Measurements from ENCODE around the gene USP53.

USP53 gene

DNA sequence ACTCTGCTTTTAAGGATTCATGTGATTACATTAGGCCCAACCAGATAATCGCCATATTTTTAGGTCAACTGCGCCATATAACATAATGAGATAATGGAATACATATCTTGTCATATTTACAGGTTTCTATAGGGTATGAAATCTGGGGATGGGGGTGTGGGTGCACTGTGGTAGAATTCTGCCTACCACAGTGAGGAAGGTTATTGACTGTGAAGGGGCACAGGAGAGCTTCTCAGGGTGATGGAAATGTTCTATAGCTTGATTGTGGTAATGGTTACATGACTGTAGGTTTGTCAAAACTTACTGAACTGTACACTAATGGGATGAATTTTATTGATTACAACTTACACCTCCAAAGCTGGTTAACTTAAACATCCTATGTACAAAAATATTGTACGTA is 15.9 kb downstream of the USP53 start:
- Histone ChIP-seq H3K27ac (no peak overlapping the region), H3K27me3 (no peaks in the 10 kb centered on the region)

DNA sequence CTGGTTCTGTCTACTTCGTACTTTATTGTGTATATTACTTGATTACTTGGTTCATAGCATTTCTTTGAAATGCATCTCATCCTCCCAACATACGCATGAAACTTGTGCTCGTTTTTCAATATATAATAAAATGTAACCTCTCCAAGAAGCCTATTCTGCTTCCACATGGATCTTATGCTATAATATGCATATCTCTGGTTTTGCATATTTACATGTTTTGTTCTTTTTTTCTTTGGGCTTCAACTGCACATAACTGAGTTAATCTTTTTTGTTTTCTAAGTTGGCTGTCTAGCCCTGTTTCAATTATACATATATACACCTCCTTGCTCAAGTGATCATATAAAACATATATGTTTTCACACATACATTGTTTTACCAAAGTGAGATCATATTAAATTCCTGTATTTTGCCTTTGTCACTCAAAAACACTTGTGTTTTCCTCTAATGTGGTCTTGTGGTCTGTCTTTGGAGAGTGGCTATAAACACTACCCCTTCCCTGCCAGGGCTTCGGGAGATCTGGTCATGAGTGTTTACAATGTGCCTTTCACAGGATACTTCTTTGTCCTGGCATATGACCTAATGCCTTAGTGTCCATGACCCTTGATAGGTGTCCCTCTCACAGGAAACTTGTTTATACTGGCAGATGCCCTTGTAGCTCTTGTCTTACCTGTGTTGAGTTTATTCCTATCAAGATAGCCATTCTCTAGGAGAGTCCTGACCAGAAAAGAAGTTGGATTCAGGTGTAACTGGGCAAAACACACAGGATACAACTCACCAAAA is 17.6 kb downstream of the USP53 start:
- Histone ChIP-seq H3K27me3 (no peaks in the 10 kb centered on the region), H3K27ac (no peak overlapping the region), H3K4me3 (ENCODE audit: low read depth in 1 of 2, low read length in 1 of 2) (no peak overlapping the region), H3K4me1 (ENCODE audit: control insufficient read depth in 1 of 2, insufficient read depth in 1 of 2, low read depth in 1 of 2, low read length in 1 of 2) (no peaks in the 10 kb centered on the region), H3K9me3 (no peaks in the 10 kb centered on the region), H3K36me3 (no peaks in the 10 kb centered on the region)
- TF ChIP-seq, protein P1, sequence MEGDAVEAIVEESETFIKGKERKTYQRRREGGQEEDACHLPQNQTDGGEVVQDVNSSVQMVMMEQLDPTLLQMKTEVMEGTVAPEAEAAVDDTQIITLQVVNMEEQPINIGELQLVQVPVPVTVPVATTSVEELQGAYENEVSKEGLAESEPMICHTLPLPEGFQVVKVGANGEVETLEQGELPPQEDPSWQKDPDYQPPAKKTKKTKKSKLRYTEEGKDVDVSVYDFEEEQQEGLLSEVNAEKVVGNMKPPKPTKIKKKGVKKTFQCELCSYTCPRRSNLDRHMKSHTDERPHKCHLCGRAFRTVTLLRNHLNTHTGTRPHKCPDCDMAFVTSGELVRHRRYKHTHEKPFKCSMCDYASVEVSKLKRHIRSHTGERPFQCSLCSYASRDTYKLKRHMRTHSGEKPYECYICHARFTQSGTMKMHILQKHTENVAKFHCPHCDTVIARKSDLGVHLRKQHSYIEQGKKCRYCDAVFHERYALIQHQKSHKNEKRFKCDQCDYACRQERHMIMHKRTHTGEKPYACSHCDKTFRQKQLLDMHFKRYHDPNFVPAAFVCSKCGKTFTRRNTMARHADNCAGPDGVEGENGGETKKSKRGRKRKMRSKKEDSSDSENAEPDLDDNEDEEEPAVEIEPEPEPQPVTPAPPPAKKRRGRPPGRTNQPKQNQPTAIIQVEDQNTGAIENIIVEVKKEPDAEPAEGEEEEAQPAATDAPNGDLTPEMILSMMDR (IDR thresholded peaks at IDR 0.05), result no peak

More for the DNA sequence above, 15.9 kb downstream of the USP53 start:
- Histone ChIP-seq H3K36me3 (no peaks in the 10 kb centered on the region), H3K4me3 (ENCODE audit: low read depth in 1 of 2, low read length in 1 of 2) (no peak overlapping the region), H3K9me3 (no peaks in the 10 kb centered on the region), H3K4me1 (ENCODE audit: control insufficient read depth in 1 of 2, insufficient read depth in 1 of 2, low read depth in 1 of 2, low read length in 1 of 2) (no peaks in the 10 kb centered on the region)
- TF ChIP-seq, protein P1 (IDR thresholded peaks at IDR 0.05), result no peak

DNA sequence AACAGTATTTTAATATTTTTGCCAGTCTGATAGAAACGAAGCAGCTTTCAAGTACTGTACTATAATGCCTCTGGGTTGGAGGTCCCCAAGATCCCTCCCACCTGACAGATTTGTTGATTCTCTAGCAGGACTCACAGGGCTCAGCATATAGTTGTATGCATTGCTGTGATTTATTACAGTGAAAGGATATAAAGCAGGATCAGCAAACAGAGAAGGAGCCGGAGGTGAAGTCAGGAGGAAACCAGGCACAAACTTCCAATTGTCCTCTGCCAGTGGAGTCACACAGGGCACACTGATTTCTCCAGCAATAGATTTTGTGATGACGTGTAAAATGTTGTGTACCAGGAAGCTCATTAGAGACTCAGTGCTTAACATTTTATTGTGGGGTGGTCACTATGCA is 19.0 kb downstream of the USP53 start:
- Histone ChIP-seq H3K4me1 (ENCODE audit: control insufficient read depth in 1 of 2, insufficient read depth in 1 of 2, low read depth in 1 of 2, low read length in 1 of 2) (no peaks in the 10 kb centered on the region), H3K27ac (no peak overlapping the region), H3K4me3 (ENCODE audit: low read depth in 1 of 2, low read length in 1 of 2) (no peak overlapping the region), H3K36me3 (no peaks in the 10 kb centered on the region), H3K27me3 (no peaks in the 10 kb centered on the region), H3K9me3 (no peaks in the 10 kb centered on the region)
- TF ChIP-seq, protein P1 (IDR thresholded peaks at IDR 0.05), result no peak

DNA sequence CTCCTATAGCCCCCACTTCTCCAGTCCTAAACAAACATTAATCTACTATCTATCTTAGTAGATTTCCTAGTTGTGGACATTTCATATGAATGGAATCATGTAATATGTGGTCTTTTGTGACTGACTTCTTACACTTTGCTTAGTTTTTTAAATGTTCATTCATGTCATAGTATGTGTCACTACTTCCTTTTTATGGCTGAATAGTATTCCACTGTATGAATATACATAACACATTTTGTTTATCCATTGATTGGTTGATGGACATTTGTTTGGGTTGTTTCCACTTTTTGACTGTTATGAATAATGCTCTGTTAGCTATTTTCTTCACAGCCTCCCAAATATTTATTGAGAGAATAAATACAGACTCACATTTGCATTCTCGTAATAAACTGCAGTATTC is 19.8 kb downstream of the USP53 start:
- TF ChIP-seq, protein P1 (IDR thresholded peaks at IDR 0.05), result no peak
- no peaks in the 10 kb centered on the region for H3K9me3 ChIP-seq
- no peak overlapping the region for H3K4me3 ChIP-seq (ENCODE audit: low read depth in 1 of 2, low read length in 1 of 2)
- no peaks in the 10 kb centered on the region for H3K4me1 ChIP-seq (ENCODE audit: control insufficient read depth in 1 of 2, insufficient read depth in 1 of 2, low read depth in 1 of 2, low read length in 1 of 2)
- no peak overlapping the region for H3K27ac ChIP-seq
- H3K27me3 ChIP-seq, result no peaks in the 10 kb centered on the region
- H3K36me3 ChIP-seq, result no peaks in the 10 kb centered on the region

DNA sequence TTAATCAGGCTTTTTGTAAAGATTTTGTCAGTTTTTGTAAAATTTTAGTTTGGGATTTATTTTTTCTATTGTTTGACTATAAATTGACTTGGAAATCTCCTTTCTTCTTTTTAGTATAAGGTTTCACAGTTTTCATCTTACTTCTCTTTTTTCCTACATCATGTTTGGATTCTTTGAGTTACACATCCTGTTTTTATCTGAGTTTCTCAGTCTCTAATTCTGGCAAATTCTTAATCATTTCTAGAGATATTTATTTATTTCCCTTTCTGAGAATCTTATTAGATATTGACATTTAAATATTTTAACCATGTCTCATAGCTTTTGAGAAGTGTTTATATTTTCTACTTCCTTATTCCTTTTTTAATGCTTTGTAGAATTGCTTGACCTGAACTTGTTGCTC is 20.7 kb downstream of the USP53 start:
- Histone ChIP-seq H3K27ac (no peak overlapping the region), H3K27me3 (no peaks in the 10 kb centered on the region), H3K36me3 (no peaks in the 10 kb centered on the region), H3K4me3 (ENCODE audit: low read depth in 1 of 2, low read length in 1 of 2) (no peak overlapping the region), H3K4me1 (ENCODE audit: control insufficient read depth in 1 of 2, insufficient read depth in 1 of 2, low read depth in 1 of 2, low read length in 1 of 2) (no peaks in the 10 kb centered on the region), H3K9me3 (no peaks in the 10 kb centered on the region)
- TF ChIP-seq, protein P1 (IDR thresholded peaks at IDR 0.05), result no peak

Data from neutrophil (primary cell).